ENCODE results near the gene ARHGAP8.

The ARHGAP8 gene

DNA sequence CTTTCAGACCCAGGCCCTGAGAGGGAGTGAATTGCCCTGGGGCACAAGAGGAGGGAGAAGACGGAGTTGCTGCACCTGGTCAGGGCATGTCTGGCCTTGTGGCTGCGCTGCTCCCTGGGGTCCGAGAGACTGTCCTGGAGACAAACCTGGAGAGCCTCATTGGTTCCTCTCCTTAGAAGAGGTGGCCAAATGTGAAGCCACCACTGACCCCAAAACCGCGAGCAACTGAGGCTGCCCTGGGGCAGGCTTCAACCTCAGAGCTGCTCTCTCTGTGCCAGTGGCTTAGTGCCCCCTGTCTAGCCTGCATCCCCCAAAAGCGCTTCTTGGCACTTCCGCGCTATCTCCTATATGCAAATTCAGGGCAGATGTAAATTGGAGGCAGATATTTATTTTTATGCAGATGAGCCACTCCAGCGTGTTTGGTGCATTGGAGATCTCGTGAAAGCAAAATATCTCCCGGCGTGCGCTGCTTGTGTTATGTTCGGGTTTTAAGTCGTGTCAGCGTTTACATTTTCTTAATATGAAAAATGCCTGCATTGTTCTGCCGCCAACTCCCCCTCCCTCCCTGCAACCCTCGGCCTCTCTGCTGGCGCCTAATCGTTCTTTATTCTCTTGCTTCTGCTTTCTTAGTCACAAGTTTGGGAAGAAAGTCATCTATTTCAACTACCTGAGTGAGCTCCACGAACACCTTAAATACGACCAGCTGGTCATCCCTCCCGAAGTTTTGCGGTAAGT is 69.5 kb downstream of the ARHGAP8 start:
- DNase-seq (ENCODE audit: low spot score) = no peak
- Histone ChIP-seq H3K4me3 (no peak overlapping the region), H3K27ac (no peak overlapping the region)
- TF ChIP-seq, protein P1, sequence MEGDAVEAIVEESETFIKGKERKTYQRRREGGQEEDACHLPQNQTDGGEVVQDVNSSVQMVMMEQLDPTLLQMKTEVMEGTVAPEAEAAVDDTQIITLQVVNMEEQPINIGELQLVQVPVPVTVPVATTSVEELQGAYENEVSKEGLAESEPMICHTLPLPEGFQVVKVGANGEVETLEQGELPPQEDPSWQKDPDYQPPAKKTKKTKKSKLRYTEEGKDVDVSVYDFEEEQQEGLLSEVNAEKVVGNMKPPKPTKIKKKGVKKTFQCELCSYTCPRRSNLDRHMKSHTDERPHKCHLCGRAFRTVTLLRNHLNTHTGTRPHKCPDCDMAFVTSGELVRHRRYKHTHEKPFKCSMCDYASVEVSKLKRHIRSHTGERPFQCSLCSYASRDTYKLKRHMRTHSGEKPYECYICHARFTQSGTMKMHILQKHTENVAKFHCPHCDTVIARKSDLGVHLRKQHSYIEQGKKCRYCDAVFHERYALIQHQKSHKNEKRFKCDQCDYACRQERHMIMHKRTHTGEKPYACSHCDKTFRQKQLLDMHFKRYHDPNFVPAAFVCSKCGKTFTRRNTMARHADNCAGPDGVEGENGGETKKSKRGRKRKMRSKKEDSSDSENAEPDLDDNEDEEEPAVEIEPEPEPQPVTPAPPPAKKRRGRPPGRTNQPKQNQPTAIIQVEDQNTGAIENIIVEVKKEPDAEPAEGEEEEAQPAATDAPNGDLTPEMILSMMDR (IDR thresholded peaks at IDR 0.05) = no peak

DNA sequence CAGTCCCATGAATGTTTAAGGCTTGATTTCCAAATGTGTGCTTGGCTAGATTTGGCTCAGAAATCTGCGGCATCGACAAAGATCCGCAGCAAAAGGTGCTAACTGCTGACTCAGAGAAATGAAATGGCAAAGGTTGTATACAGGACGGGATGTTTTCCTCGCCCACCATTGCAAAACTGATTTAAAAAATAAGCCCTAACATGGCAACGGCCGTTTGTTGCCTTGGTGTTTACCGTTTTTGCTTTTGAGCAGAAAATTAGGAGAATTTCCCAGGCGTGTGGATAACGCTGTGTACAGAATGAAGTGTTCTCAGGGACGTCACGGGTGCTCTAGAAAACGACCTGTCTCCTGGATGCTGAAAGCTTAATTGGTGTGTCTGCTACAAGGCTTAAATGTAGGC is 70.2 kb downstream of the ARHGAP8 start:
- TF ChIP-seq, protein P1 (IDR thresholded peaks at IDR 0.05) = no peak
- H3K4me3 ChIP-seq = no peak overlapping the region
- DNase-seq (ENCODE audit: low spot score) = no peak
- H3K27ac ChIP-seq = no peak overlapping the region

GRCh38 chr22:44823396-44823795 is 71.0 kb downstream of the ARHGAP8 start:
- TF ChIP-seq, protein P1 (IDR thresholded peaks at IDR 0.05) = no peak
- no peak for DNase-seq (ENCODE audit: low spot score)

GRCh38 chr22:44823806-44824205 is 71.4 kb downstream of the ARHGAP8 start:
- Histone ChIP-seq H3K27ac (no peak overlapping the region), H3K4me3 (no peak overlapping the region)
- TF ChIP-seq, protein P1 (IDR thresholded peaks at IDR 0.05) = no peak
- DNase-seq (ENCODE audit: low spot score) = no peak

More at GRCh38 chr22:44823396-44823795, 71.0 kb downstream of the ARHGAP8 start:
- H3K27ac ChIP-seq = no peak overlapping the region
- H3K4me3 ChIP-seq = no peak overlapping the region

- H3K4me3 ChIP-seq = no peak overlapping the region
- TF ChIP-seq, protein P1 (IDR thresholded peaks at IDR 0.05) = no peak
- DNase-seq (ENCODE audit: low spot score) = no peak
- no peak overlapping the region for H3K27ac ChIP-seq
These were observed 71.9 kb downstream of the ARHGAP8 start for GRCh38 chr22:44824271-44824670.

DNA sequence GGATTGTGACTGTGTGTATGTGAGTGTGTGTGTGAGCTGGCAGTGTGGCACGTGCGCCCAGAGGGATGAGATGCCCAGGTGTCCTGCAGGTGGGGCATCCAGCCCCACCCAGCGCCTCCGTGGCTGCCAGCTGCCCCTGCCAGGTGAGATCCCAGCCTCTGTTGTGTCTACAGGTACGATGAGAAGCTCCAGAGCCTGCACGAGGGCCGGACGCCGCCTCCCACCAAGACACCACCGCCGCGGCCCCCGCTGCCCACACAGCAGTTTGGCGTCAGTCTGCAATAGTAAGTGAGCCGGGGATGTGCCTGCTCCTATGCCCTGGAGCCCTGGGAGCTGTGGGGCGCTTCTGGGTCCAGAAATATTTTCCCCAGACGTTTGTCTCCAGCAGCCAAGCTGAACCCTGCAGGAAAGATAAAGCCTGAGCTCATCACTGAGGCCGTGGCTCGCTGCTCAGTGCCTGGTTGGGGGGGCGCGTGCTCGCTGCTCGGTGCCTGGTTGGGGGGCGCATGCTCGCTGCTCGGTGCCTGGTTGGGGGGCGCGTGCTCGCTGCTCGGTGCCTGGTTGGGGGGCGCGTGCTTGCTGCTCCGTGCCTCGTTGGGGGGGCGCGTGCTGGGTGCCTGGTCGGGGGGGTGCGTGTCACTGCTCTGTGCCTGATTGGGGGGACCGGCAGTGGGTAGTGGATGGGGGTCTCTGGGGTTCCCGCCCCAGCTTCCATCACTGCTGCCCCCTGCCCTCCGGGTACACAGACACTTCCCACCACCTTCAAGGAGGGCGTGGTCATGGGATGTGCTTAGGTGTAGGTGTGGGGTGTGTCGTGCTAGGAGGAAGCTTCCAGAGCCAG is 73.2 kb downstream of the ARHGAP8 start:
- DNase-seq (ENCODE audit: low spot score) = no peak
- TF ChIP-seq, protein P1 (IDR thresholded peaks at IDR 0.05) = no peak
- H3K27ac ChIP-seq = no peak overlapping the region
- no peak overlapping the region for H3K4me3 ChIP-seq

Measured in coronary artery (tissue), 2 donors.